Ramos (cell line): ENCODE results near the gene ERFL.

Experiments
- in situ Hi-C: fragments of 300-500 bp; cut with MboI; formaldehyde crosslinking; loops from one replicate; pipeline ENCODE4 v1.14.3; 2022; ENCODE audit warnings: low sequenced_read_pairs; ENCODE audit not compliant: unreplicated experiment

Gene ERFL

DNA sequence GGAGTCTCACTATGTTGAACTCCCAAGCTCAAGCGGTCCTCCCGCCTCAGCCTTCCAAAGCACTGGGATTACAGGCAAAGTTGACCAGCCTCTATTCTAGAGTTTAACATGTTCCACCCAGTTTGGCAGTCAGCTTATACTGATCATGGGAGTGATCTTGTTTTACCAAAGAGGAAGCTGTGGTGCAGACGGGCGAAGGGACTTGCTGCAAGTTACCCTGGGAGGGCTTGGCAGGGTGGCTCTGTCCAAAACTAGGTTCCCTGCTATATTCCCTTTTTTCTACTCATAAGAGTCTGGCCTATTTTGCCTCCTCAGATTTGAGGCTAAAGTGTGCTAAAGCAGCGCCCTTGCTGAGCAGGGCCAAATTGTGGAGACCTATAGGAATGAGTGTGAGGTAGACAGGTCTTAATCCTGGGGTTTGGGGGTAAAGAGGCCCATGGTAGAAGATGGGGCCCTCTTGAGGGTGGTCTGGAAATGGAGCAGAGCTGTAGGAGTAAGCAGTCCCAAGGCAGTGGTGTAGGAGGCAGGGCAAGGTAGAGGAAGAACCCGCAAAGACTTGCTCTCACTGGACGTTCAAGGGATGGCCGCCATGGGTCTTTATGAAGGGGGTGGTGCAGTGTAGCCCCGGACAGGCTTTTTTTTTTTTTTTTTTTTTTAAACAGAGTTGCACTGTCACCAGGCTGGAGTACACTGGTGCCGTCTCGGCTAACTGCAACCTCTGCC is 64.9 kb downstream of the ERFL start:
- in situ Hi-C loops = no loop called here

DNA sequence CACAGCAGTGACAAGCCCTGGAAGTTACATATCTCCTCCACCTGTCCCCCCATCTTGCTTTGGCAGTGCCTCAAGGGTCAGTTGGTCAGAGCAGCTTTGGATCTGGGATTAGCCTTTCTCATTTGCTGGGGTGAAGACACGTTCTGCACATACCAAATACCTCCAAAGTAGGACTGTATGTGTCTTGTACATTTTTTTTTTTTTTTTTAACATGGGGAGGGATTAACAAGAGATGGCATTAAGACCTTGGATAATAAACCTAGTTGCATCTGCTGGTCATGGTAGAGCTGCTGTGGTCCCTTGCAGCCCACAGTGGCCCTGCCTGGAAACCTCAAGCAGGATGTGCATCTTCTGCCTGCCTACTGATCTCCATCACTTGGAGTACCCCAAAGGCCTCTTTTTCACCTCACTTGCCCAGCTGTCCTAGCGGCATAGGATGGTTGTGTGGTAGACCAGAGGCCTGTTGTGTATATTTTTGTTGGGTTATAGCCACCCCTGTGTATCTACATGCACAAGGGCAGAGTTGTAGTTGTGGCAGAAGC is 65.7 kb downstream of the ERFL start:
- in situ Hi-C loops = no loop called here

DNA sequence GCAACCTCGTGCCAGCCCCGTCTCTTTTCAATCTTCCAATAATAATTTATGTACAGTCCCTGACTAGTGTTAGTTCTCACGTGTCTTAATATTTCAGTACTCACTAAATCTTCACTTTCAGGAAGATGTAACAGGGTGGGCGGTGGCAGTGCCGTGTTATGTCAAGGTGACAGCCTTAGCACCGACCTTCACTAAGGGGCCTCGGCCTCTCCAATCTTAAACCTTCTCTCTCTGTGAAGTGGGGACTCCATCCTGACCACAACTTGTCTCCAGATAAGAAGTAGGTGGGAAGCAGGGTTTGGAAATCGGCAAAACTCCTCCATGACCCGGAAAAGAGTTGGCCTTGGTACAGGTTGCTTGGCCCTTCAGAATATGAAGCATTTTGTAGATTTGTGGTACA is 66.4 kb downstream of the ERFL start:
- in situ Hi-C loops = no loop called here

DNA sequence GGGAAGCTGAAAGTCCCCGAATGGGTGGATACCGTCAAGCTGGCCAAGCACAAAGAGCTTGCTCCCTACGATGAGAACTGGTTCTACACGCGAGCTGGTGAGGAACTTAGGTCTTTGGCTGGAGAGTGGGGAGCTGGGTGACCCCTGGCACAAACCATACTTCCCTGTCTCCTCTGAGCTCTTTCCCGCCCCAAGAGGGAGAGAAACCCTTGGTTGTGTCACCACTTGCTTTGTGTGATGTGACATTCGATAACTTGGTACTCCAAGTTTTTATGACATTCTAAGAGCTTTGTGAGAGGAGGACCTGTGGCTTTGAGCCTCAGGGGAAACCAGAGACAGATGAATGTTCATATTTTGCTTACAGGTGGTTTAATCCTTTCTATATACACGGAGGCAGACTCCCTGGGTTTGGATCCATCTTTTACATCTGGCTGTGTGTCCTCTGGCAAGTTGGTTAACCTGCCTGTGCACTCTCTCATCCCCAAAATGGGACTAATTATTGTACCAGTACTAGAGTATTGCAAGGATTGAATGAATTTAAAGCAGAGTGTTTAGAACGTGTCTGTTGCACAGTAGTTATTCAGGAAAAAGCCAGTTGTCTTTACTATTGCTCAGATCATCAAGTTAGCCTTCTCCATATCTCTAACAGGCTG is 67.0 kb downstream of the ERFL start:
- in situ Hi-C loops = no loop called here

DNA sequence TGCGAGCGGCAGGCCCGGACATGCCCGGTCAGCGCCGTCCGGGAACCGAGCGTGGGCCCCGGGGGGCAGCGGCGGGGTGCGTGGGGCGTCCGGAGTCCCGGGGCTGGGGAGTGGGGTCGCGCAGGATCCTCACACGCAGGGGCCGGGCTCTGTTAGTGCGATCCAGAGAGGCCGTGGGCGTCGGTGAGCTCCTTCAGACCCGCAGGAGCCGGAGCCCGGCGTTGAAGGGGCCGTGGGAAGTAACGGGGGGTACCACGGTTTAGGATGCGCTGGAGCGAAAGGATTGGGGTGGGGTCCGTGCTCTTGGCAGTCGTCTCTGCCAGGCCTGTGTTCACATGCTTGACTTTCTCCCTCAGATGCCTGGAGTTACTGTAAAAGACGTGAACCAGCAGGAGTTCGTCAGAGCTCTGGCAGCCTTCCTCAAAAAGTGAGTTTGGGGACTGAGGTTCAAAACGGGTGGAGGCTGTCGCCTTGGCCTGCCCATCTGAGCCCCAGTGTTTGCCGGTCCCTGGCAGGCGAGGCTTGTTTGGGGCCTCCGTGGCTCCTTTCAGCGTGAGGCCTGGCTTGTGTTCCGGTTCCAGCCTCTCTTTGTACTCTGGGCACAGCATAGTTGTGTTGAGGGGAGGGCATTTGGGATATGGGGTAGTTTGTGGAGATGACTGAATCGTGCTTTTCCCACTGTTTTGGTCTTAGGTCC is 67.7 kb downstream of the ERFL start:
- in situ Hi-C loops = no loop called here

DNA sequence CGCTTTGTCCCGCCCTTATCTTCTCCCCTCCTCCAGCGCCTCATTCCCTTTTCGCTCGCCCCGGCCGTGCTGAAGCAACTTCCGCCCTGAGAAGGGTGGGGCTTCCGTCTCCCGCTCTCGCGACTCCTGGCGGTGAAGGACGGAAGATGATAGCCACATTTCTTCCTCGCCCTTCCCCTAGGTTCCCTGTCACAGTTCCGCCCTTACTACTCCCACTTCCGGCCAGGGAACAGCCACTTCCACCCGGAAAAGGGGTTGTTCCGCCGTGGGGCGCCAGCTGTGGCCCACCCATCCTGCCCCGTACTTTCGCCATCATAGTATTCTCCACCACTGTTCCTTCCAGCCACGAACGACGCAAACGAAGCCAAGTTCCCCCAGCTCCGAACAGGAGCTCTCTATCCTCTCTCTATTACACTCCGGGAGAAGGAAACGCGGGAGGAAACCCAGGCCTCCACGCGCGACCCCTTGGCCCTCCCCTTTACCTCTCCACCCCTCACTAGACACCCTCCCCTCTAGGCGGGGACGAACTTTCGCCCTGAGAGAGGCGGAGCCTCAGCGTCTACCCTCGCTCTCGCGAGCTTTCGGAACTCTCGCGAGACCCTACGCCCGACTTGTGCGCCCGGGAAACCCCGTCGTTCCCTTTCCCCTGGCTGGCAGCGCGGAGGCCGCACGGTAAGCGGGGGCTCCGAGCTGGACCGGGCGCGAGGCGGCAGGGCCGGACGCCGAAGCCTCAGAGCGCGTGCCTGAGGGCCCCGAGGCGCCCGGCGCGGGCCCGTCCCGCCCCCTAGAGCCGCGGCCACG is 68.4 kb downstream of the ERFL start, which contains the start of gene RPS19:
RPS19 (plus strand) TSS at position 638 of the 801 bp plus-strand sequence. CDS start 520 bp downstream, outside the sequence.
- in situ Hi-C loops = no loop called here

DNA sequence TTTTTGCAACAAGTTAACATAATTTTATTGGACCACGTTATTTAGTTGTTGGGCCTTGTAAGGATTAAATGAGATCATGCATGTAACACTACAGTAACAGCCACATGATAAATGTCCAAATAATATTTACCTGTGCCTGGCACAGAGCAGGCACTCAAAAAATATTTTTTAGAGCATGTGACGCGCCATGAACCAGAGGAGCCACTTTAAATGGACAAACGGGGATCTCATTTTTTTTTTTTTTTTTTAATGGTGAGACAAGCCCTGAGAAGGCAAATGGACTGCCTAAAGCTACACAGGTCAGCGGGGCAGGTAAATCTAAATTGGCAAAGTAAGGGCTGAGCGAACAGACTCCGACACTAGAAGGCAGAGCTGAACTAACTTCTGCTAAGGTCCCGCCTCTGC is 69.0 kb downstream of the ERFL start:
- in situ Hi-C loops = no loop called here
